IMR-90 (cell line): Measurements from ENCODE around the gene NDUFB3.

Experiments
- POLR2A ChIP-seq: IDR thresholded peaks from 2 replicates; pipeline ENCODE4 v1.6.1; 2012; ENCODE audit warnings: mild to moderate bottlenecking, low read depth, low read length
- TF ChIP-seq, protein P1 (sequence below): conservative IDR thresholded peaks from 2 replicates; pipeline ENCODE4 v1.5.1; 2012; ENCODE audit warnings: mild to moderate bottlenecking, low read depth, low read length, improper control_type of control experiment

DNA sequence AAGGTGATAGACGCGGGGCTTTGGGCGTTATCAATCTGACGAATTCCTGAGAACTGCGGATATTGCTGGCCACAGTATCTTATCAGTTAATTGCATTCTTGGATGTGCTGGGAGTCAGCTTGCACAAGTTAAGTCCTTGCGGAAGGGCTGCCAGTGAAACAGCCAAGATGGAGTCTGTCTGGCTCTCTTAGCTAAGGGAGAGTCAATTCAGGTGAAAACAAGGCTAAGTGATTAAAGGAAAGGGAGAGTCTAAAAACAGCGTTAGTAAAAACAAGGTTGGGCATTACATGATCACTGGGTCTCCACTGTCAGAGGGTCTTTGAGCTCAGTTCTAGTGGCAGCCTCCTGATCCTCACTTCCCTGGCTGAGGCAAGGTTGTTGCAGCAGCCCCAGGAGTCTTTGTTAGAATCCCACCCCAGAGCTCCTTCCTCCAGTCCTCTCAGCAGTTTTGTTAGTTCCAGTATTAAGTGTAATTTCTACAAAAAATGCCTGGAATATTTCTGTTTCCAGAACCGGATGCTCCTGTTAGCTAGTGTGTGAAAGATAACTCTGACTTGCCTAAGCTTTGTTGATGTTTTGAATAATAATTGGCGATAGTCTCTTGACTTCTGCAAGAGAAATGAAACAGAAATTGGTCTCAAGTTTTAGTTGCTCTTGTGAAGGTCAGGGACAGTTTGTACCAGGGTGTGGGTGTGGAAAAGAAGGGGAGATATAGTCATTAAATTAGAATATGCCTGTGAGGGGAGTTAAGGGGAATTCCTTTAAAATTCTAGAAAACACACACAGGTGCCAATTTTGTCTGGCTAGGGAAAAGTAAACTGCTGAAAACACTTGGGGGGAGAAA lies 54.7 kb downstream of the NDUFB3 start:
- TF ChIP-seq, protein P1, sequence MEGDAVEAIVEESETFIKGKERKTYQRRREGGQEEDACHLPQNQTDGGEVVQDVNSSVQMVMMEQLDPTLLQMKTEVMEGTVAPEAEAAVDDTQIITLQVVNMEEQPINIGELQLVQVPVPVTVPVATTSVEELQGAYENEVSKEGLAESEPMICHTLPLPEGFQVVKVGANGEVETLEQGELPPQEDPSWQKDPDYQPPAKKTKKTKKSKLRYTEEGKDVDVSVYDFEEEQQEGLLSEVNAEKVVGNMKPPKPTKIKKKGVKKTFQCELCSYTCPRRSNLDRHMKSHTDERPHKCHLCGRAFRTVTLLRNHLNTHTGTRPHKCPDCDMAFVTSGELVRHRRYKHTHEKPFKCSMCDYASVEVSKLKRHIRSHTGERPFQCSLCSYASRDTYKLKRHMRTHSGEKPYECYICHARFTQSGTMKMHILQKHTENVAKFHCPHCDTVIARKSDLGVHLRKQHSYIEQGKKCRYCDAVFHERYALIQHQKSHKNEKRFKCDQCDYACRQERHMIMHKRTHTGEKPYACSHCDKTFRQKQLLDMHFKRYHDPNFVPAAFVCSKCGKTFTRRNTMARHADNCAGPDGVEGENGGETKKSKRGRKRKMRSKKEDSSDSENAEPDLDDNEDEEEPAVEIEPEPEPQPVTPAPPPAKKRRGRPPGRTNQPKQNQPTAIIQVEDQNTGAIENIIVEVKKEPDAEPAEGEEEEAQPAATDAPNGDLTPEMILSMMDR = no peak
- no peak for TF ChIP-seq POLR2A
